ENCODE results near the gene EPGN. TPM values are rescaled to one million over a fixed set of nuclear protein-coding genes. Genes with fewer than 3 reads are reported as not detected.

Gene EPGN, protein sequence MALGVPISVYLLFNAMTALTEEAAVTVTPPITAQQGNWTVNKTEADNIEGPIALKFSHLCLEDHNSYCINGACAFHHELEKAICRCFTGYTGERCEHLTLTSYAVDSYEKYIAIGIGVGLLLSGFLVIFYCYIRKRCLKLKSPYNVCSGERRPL
- total RNA-seq, result 1 to 10 TPM in 1 of 5 donors, under 1 TPM in 1, not detected in 3; 0.77 to 4.0 TPM
- total RNA-seq (2013), result 0.15 TPM
- total RNA-seq, result 0 to 2.6 (median 0.19) reads per million in 29 experiments

DNA sequence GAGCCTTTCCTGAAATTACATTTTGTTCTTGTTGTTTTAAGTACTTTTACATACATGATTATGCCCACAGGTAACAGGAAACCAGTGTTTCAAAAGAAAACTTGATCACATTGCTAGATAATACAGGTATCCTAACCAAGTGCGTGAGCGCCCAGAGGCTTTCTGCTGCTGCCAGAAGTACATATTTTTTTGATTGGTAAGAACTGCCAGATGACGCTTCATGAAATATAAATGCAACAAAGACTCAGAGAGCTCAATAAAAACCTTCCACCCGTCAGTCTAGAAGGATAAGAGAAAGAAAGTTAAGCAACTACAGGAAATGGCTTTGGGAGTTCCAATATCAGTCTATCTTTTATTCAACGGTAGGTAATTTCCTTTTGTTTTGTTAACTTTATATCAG is at the start of gene EPGN:
Gene EPGN (plus strand): TSS at position 256 of the 400 bp plus-strand sequence. CDS start 64 bp downstream, at position 320.
- WGBS (ENCODE audit: insufficient coverage), result no CpG with 5 or more reads among the region's 5 CpGs
- H3K4me1 ChIP-seq (ENCODE audit: control insufficient read depth in 1 of 2, extremely low read depth in 1 of 2, insufficient read depth in 2 of 2, low read length in 2 of 2), result peaks cover 0 to 10% of the 10 kb centered on the region in 2 experiments
- peaks cover 9 to 13% (median 12%) of the 10 kb centered on the region in 3 donors for H3K4me1 Mint-ChIP-seq
- H3K4me3 Mint-ChIP-seq, result peak within 1 kb of the TSS; percentile 31 to 54 (median 49)
- no peak within 1 kb of the TSS for H3K4me3 ChIP-seq (ENCODE audit: control insufficient read depth in 1 of 2, extremely low read depth in 1 of 2, low read length in 1 of 2)
- DNase-seq, result peak in 20 of 35 experiments; percentile 2 to 71 (median 25)
- peak within 1 kb of the TSS; percentile 65 to 74 for H3K27ac Mint-ChIP-seq
- CTCF ChIA-PET, result interaction anchor here (1.0 to 2.2 kb wide), 3 partner anchors 75 to 80 kb away, joined by 3 to 7 read pairs (median 4); no protein-coding TSS in a partner anchor
- POLR2A ChIA-PET, result interaction anchor here in 1 of 2 donors (1.0 kb wide), 1 partner anchor 123 kb away, joined by 3 read pairs; no protein-coding TSS in a partner anchor
- no peaks in the 10 kb centered on the region for H3K9me3 Mint-ChIP-seq
- H3K27ac ChIP-seq (ENCODE audit: low read length), result no peak within 1 kb of the TSS
- no peaks in the 10 kb centered on the region for H3K27me3 Mint-ChIP-seq
- no peaks in the 10 kb centered on the region for H3K36me3 Mint-ChIP-seq
- no peaks in the 10 kb centered on the region for H3K27me3 ChIP-seq (replicated peaks in 1 of 2; ENCODE audit: control insufficient read depth in 2 of 2, extremely low read depth in 1 of 2, insufficient read depth in 2 of 2, low read length in 1 of 2)
- ATAC-seq (replicated peaks in 1 of 4), result peak in 3 of 4 experiments; percentile 50 to 94 (median 56)
- H3K9me3 ChIP-seq, result no peaks in the 10 kb centered on the region
- no peaks in the 10 kb centered on the region for H3K36me3 ChIP-seq (ENCODE audit: control insufficient read depth in 2 of 2, extremely low read depth in 1 of 2, insufficient read depth in 1 of 2, low read length in 1 of 2)

DNA sequence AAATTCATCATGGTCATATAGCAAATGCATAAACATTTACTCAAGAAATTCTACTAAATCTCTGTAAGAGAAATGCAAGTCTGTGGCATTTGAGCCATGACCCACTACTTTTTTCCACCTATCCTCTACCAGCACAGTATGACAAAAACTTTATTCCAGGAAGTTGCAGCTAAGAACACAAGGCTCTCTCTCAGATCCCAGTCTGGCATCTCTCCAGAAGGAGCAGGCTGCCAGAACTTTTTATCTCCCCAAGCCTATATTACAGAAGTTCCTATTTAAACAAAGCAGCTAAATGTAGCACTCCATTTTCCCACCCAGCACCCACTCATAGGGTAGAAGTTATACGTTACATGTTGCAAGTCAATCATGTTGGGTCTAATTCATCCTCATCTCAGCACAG is 49.3 kb upstream of the EPGN start:
- Mint-ChIP-seq H3K4me1 (no peaks in the 10 kb centered on the region), H3K9me3 (peaks cover 0 to under 1% (median under 1%) of the 10 kb centered on the region in 3 donors), H3K27ac (no peak overlapping the region), H3K36me3 (no peaks in the 10 kb centered on the region), H3K4me3 (no peak overlapping the region), H3K27me3 (no peaks in the 10 kb centered on the region)
- WGBS (ENCODE audit: insufficient coverage), result no CpG with 5 or more reads among the region's 1 CpG
- DNase-seq, result no peak
- ChIA-PET POLR2A (no interaction called here), CTCF (no interaction called here)
- no peak overlapping the region for H3K27ac ChIP-seq (ENCODE audit: low read length)
- H3K9me3 ChIP-seq, result no peaks in the 10 kb centered on the region
- H3K4me1 ChIP-seq (ENCODE audit: control insufficient read depth in 1 of 2, extremely low read depth in 1 of 2, insufficient read depth in 2 of 2, low read length in 2 of 2), result no peaks in the 10 kb centered on the region
- no peaks in the 10 kb centered on the region for H3K36me3 ChIP-seq (ENCODE audit: control insufficient read depth in 2 of 2, extremely low read depth in 1 of 2, insufficient read depth in 1 of 2, low read length in 1 of 2)
- H3K27me3 ChIP-seq (replicated peaks in 1 of 2; ENCODE audit: control insufficient read depth in 2 of 2, extremely low read depth in 1 of 2, insufficient read depth in 2 of 2, low read length in 1 of 2), result no peaks in the 10 kb centered on the region
- no peak for ATAC-seq (replicated peaks in 1 of 4)
- no peak overlapping the region for H3K4me3 ChIP-seq (ENCODE audit: control insufficient read depth in 1 of 2, extremely low read depth in 1 of 2, low read length in 1 of 2)

DNA sequence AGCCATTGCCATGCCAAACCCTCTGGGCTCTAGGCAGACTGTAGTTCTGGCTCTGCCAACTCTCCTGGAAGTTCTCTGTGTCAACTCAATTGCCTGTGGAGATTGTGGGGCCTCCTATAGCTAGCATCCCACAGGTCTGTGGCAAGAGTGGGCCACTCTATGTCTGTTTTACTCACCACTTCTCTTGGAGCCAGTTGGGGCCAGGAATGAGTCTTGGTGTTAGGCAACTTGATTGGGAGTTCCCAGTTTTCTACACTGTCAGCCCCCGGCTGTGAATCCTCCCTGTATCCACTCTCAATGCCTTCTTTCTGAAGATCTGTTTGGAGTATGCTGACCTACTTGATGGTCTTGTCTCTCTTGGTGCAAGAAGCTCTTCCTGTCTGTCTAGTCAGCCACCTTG is 48.2 kb upstream of the EPGN start:
- H3K27me3 ChIP-seq (replicated peaks in 1 of 2; ENCODE audit: control insufficient read depth in 2 of 2, extremely low read depth in 1 of 2, insufficient read depth in 2 of 2, low read length in 1 of 2), result no peaks in the 10 kb centered on the region

GRCh38 chr4:74262522-74262921 is 45.7 kb upstream of the EPGN start:
- Histone ChIP-seq H3K4me3 (ENCODE audit: control insufficient read depth in 1 of 2, extremely low read depth in 1 of 2, low read length in 1 of 2) (no peak overlapping the region), H3K4me1 (ENCODE audit: control insufficient read depth in 1 of 2, extremely low read depth in 1 of 2, insufficient read depth in 2 of 2, low read length in 2 of 2) (no peaks in the 10 kb centered on the region), H3K27me3 (replicated peaks in 1 of 2; ENCODE audit: control insufficient read depth in 2 of 2, extremely low read depth in 1 of 2, insufficient read depth in 2 of 2, low read length in 1 of 2) (no peaks in the 10 kb centered on the region), H3K9me3 (no peaks in the 10 kb centered on the region), H3K27ac (ENCODE audit: low read length) (no peak overlapping the region), H3K36me3 (ENCODE audit: control insufficient read depth in 2 of 2, extremely low read depth in 1 of 2, insufficient read depth in 1 of 2, low read length in 1 of 2) (no peaks in the 10 kb centered on the region)
- DNase-seq (no peak), ATAC-seq (replicated peaks in 1 of 4) (no peak)
- POLR2A ChIA-PET, result interaction anchor here in 1 of 2 donors (0.6 kb wide), 1 partner anchor 57 kb away, joined by 3 read pairs; no protein-coding TSS in a partner anchor
- no peaks in the 10 kb centered on the region for H3K4me1 Mint-ChIP-seq
- no peak overlapping the region for H3K4me3 Mint-ChIP-seq
- no peaks in the 10 kb centered on the region for H3K9me3 Mint-ChIP-seq
- no peak overlapping the region for H3K27ac Mint-ChIP-seq
- H3K36me3 Mint-ChIP-seq, result no peaks in the 10 kb centered on the region
- H3K27me3 Mint-ChIP-seq, result no peaks in the 10 kb centered on the region
- CTCF ChIA-PET, result interaction anchor here in 1 of 2 donors (1.0 kb wide), 1 partner anchor 14 kb away, joined by 3 read pairs; no protein-coding TSS in a partner anchor

More for the DNA sequence above, 48.2 kb upstream of the EPGN start:
- Histone ChIP-seq H3K4me1 (ENCODE audit: control insufficient read depth in 1 of 2, extremely low read depth in 1 of 2, insufficient read depth in 2 of 2, low read length in 2 of 2) (no peaks in the 10 kb centered on the region), H3K9me3 (no peaks in the 10 kb centered on the region), H3K4me3 (ENCODE audit: control insufficient read depth in 1 of 2, extremely low read depth in 1 of 2, low read length in 1 of 2) (no peak overlapping the region), H3K36me3 (ENCODE audit: control insufficient read depth in 2 of 2, extremely low read depth in 1 of 2, insufficient read depth in 1 of 2, low read length in 1 of 2) (no peaks in the 10 kb centered on the region), H3K27ac (ENCODE audit: low read length) (no peak overlapping the region)
- Mint-ChIP-seq H3K27ac (no peak overlapping the region), H3K4me3 (no peak overlapping the region), H3K9me3 (no peaks in the 10 kb centered on the region), H3K27me3 (no peaks in the 10 kb centered on the region), H3K36me3 (no peaks in the 10 kb centered on the region), H3K4me1 (no peaks in the 10 kb centered on the region)
- no CpG with 5 or more reads among the region's 1 CpG for WGBS (ENCODE audit: insufficient coverage)
- ChIA-PET POLR2A (no interaction called here), CTCF (interaction anchor here in 1 of 2 donors (0.6 kb wide), 1 partner anchor 117 kb away, joined by 5 read pairs; no protein-coding TSS in a partner anchor)
- DNase-seq, result no peak
- no peak for ATAC-seq (replicated peaks in 1 of 4)

- POLR2A ChIA-PET, result no interaction called here
- H3K4me3 Mint-ChIP-seq, result no peak overlapping the region
- DNase-seq, result no peak
Measured at GRCh38 chr4:74263551-74263950, 44.7 kb upstream of the EPGN start.

GRCh38 chr4:74266081-74266480 is 42.2 kb upstream of the EPGN start:
- Mint-ChIP-seq H3K27me3 (no peaks in the 10 kb centered on the region), H3K27ac (no peak overlapping the region), H3K4me1 (peaks cover 0 to 4% (median 3%) of the 10 kb centered on the region in 3 donors), H3K4me3 (no peak overlapping the region), H3K36me3 (no peaks in the 10 kb centered on the region), H3K9me3 (no peaks in the 10 kb centered on the region)
- Histone ChIP-seq H3K36me3 (ENCODE audit: control insufficient read depth in 2 of 2, extremely low read depth in 1 of 2, insufficient read depth in 1 of 2, low read length in 1 of 2) (no peaks in the 10 kb centered on the region), H3K27ac (ENCODE audit: low read length) (no peak overlapping the region), H3K9me3 (no peaks in the 10 kb centered on the region), H3K4me1 (ENCODE audit: control insufficient read depth in 1 of 2, extremely low read depth in 1 of 2, insufficient read depth in 2 of 2, low read length in 2 of 2) (no peaks in the 10 kb centered on the region), H3K4me3 (ENCODE audit: control insufficient read depth in 1 of 2, extremely low read depth in 1 of 2, low read length in 1 of 2) (no peak overlapping the region), H3K27me3 (replicated peaks in 1 of 2; ENCODE audit: control insufficient read depth in 2 of 2, extremely low read depth in 1 of 2, insufficient read depth in 2 of 2, low read length in 1 of 2) (no peaks in the 10 kb centered on the region)
- ChIA-PET POLR2A (no interaction called here), CTCF (no interaction called here)
- ATAC-seq (replicated peaks in 1 of 4) (no peak), DNase-seq (no peak)

More at GRCh38 chr4:74263551-74263950, 44.7 kb upstream of the EPGN start:
- no peak for ATAC-seq (replicated peaks in 1 of 4)
- Histone ChIP-seq H3K27ac (ENCODE audit: low read length) (no peak overlapping the region), H3K27me3 (replicated peaks in 1 of 2; ENCODE audit: control insufficient read depth in 2 of 2, extremely low read depth in 1 of 2, insufficient read depth in 2 of 2, low read length in 1 of 2) (no peaks in the 10 kb centered on the region), H3K9me3 (no peaks in the 10 kb centered on the region), H3K4me1 (ENCODE audit: control insufficient read depth in 1 of 2, extremely low read depth in 1 of 2, insufficient read depth in 2 of 2, low read length in 2 of 2) (no peaks in the 10 kb centered on the region), H3K4me3 (ENCODE audit: control insufficient read depth in 1 of 2, extremely low read depth in 1 of 2, low read length in 1 of 2) (no peak overlapping the region), H3K36me3 (ENCODE audit: control insufficient read depth in 2 of 2, extremely low read depth in 1 of 2, insufficient read depth in 1 of 2, low read length in 1 of 2) (no peaks in the 10 kb centered on the region)
- Mint-ChIP-seq H3K27me3 (no peaks in the 10 kb centered on the region), H3K36me3 (no peaks in the 10 kb centered on the region), H3K4me1 (peaks cover 0 to 4% (median 3%) of the 10 kb centered on the region in 3 donors), H3K9me3 (no peaks in the 10 kb centered on the region), H3K27ac (no peak overlapping the region)
- CTCF ChIA-PET, result interaction anchor here in 1 of 2 donors (0.7 kb wide), 1 partner anchor 13 kb away, joined by 4 read pairs; no protein-coding TSS in a partner anchor

Measured in T-cell (primary cell).